HG02623 (cell line): ENCODE measurements around the gene SDC4.
A peak's percentile ranks its signal among the peaks of the same experiment; 100 is the strongest.

ENCODE experiments used
- ATAC-seq: cut with Tn5 transposase; IDR thresholded peaks from one replicate; pipeline ENCODE4 v1.9.1; 2021; ENCODE audit warnings: moderate library complexity; ENCODE audit not compliant: unreplicated experiment

Gene SDC4, protein sequence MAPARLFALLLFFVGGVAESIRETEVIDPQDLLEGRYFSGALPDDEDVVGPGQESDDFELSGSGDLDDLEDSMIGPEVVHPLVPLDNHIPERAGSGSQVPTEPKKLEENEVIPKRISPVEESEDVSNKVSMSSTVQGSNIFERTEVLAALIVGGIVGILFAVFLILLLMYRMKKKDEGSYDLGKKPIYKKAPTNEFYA

DNA sequence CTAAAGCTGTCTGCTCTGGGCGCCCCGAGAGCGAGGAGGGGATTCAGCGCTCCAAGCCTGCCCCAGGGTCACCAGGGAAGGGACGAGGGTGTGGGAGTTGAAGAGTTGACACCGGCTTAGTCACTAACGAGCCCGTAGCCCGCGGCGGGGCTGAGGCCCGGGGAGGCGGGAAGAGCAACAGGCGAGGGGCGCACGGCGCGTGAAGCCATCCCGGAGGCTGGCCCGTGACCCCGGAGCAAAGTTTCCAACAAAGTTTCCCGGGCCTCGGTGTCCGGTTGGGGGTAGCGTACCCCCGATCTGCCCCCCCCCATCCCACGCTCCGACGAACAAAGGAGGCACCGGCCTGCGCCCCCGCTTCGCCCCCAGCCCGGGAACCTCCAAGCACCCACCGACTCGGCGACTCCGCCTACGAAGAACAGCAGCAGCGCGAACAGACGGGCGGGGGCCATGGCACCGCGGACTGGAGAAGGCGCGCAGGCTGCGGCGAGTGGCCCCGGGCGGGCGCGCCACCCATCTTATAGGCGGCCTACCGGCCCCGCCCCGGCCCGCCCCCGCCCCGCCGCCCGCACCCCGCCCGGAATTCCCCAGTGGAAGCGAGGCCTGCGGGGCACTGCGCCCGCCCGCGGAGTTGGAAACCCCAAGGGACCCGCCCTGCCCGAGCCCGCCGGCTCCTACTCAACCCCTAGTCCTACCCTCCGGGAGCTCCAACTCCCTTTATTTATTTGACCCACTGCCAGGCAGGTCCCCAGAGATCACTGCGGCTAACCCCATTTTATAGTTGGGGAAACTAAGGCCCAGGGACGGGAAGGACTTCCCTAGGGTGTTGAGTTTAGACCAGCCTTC is at the start of gene SDC4:
Gene SDC4 (minus strand): TSS at position 489 of the 843 bp plus-strand sequence. CDS start 40 bp downstream, at position 449.
- ATAC-seq, result no peak

DNA sequence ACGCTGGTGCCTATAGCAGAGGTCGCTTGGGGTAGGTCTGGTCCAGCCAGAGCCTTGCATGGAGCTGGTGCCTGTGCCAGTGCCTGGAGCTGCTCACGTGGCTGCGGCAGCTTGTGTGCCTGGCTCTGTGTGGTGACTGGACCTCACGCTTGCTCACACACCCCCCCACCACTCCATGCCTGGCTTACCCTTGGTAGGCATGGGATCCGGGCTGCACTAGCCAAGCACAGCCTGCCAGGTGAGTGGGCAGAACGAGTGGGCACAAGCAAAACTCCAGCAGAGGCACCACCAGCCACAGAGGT is 46.8 kb upstream of the SDC4 start:
- ATAC-seq, result no peak

GRCh38 chr20:45394221-45395113 is 46.2 kb upstream of the SDC4 start:
- ATAC-seq, result no peak

DNA sequence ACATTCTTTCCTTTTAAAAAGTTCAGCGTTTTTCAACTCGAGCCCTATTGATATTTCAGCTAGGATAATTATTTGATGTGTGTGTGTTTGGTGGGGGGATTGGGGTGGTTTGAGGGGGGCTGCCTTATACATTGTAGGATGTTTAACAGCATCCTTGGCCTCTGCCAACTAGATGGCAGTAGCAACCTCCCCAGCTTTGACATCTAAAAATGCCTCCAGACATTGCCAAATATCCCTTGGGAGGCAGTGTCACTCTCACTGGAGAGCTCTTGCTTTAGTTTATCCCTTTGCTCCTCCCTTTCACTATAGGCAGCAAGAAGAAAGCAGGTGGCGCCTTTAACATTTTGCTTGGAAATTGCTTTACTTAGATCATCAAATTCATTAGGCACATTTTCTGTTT is 44.5 kb upstream of the SDC4 start:
- ATAC-seq, result no peak

GRCh38 chr20:45391559-45391958 is 43.3 kb upstream of the SDC4 start:
- no peak for ATAC-seq

- no peak for ATAC-seq
Observed at GRCh38 chr20:45390931-45391330, 42.7 kb upstream of the SDC4 start.

DNA sequence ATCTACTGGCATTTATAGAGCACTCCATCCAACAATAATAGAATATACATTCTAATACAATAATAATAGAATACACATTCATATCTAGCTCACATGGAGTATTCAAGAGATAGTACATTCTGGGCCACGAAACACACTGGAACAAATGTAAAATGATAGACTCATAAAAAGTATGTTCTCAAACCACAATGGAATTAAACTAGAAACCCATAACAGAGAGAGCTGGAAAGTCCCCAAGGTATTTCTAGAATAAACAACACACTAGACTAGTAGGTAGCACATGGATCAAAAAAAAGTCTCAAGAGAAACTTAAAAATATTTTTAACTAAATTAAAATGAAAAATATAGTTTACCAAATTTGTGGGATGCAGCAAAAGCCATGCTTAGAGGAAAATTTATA is 39.0 kb upstream of the SDC4 start:
- no peak for ATAC-seq

DNA sequence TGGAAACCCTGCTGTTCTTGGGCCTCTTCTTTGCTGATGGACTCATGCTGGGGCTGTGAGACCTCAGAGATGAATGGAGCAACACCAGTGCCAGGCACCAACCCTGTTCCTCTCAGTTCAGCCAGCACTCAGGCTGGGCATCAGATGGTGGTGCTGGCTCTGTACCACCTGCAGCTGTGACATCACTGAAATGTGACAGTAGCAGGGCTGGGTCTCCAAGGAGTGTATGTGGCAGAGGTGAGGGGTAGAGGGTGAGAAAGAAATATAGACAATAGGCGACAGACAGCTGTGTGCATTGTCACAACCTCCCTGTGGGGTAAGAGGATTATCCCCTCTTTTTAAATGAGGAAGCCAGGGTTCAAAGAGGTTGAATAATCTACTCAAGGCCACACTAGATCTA is 30.0 kb upstream of the SDC4 start, which contains the start of gene TP53TG5:
Gene TP53TG5 (minus strand): TSS at position 135 of the 400 bp plus-strand sequence. CDS start 89 bp downstream, at position 46.
- no peak for ATAC-seq

- no peak for ATAC-seq
Observed at GRCh38 chr20:45377269-45377668, 29.0 kb upstream of the SDC4 start.

DNA sequence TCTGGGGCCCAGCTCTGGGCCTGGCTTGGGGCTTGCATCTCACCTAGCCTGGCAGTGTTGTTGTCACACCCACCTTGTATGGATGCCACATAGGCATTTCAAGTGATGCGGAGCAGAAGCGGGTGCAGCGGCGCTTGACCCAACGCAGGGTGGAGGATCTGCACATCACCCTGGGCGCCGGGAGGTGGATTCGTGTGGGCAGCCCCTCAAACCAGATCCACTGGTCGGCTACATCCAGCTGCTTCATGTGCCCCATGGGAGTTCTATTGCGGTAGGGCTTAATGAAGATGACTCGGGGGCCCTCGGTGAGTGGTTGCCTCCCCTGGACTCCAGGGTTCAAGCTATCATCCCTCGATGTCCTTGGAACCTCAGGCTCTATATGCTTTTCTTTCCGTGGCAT is 26.7 kb upstream of the SDC4 start:
- ATAC-seq, result no peak

- no peak for ATAC-seq
Observed at GRCh38 chr20:45374101-45374467, 25.9 kb upstream of the SDC4 start.

DNA sequence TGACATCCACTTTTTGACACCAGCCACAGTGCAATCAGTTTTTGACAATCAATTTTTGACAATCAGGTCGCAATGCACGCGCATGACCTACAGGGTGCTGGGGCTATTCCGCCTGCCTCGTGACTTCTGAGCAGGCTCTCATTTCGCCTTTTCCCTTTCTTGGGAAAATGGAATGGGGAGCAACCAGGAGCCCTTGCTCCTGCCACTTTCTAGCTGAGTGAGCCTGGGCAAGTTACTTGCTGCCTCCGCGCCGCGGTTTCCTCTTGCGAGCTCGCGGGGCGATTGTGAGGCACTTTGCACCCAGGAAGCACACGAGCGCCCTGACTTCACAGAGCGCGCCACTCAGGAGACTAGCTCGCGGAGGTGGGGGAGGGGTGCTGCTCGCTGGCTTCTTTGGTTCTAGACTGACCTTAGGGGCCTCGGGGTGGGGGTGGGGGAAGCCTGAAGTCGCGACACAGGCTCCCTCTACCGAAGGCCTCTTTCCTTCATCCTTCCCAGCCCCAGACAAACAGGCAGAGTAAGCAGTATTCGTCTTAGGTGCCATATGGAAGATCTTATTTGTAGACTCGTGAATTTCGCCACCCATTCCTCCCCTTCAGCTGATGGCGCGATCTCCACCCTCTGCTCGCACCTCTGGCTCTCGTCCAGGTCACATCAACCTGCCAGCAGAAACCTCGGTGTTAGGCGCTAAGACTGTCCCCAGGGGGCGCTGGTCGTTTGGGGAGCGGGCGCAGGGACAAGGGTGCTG is 25.3 kb upstream of the SDC4 start:
- ATAC-seq, result peak; percentile 62

DNA sequence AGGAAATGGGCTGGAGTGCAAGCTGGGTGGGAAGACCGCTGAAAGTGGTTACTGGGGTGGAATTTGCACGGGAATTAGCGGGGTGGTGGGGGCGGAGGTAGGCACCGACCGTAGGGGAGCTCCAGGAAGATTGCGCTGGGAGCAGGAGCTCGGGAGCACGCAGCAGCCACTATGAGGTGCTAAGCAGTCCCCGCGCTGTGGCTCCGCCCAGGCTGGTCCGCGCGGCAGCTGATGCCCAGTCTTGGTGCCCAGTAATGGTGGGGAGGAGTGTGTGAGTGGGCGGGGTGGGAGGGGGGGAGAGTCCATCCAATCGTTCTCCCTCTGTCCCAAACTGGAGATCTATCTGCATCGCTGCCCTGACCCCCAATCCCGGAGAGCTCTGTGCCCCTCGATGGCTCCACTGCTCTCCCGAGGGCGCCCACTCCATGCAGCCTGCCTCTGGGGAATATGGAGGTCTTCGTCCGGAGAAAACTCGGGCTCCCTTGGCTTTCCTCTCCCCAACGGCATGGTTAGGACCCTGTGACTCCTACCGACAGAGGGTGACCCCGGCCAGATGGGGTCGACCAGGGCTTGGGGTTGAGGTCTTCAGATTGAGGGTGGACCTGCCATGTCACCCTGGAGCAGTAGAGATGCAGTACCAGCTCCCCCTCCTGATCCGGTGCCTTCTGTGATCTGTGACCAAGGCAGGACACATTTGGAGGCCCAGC is 24.6 kb upstream of the SDC4 start:
- no peak for ATAC-seq

DNA sequence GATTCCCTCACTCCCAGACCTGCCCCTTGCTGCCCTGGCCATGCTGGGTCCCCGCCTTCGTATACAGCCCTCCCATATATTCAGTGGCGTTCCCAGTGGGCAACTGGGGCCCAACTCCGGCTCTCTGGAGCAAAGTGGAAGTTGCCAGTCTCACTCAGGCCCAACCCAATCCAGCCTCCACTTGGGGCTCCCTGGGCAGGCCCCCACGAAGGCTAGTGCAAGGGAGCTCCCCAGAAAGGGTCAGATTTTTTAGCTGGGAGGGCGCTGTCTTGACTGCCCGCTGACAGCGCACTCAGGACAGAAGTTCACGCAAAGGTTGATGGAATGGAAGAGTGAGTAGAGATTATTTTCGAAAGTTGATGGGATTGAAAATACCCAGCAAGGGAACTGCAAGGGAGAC is 24.0 kb upstream of the SDC4 start:
- no peak for ATAC-seq

DNA sequence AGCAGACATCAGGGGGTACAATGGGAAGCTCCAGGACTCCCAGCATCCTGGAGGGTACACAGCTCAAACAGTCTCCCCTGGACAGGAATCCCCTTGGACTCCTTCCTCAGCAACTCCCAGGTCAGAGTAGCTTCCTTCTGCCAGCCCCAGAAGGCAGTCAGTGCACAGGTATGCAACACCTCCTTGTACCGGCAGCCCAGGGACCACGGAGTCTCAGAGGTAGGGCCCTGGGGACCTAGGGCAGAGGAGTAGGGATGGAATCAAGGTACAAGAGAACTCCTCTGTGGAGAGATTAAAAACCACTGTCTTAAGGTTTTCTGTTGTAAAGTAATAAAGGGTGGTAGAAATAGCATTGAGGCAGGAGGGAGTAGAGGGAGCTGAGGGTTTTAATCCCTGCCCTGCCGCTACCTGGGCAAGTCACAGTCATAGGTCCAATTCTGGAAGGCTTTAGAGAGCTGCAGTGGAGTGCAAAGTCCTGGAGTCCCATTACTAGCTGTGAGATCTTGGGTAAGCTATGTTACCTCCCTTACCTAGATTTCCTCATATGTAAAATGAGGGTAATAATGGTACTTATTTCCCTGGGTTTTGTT is 22.4 kb upstream of the SDC4 start:
- ATAC-seq, result no peak

GRCh38 chr20:45368221-45368980 is 20.2 kb upstream of the SDC4 start:
- ATAC-seq, result peak; percentile 77

DNA sequence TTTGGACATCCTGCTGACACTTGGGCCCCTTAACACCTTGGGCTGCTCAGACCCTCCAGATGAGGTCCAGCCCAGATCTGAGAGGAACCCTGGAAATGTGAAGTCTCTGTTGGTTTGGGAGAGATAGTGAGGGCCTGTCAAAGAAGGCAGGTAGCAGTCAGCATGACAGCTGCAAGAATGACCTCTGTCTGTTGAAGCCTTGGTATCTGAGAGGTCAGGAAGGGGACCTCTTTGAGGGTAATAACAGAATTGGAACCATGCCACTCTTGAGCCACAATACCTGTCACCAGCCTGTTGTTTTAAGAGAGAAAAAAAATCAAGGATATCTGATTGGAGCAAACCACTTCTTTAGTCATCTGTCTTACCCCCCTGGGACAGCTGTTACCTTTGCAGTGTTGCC is 18.9 kb upstream of the SDC4 start:
- ATAC-seq, result no peak

DNA sequence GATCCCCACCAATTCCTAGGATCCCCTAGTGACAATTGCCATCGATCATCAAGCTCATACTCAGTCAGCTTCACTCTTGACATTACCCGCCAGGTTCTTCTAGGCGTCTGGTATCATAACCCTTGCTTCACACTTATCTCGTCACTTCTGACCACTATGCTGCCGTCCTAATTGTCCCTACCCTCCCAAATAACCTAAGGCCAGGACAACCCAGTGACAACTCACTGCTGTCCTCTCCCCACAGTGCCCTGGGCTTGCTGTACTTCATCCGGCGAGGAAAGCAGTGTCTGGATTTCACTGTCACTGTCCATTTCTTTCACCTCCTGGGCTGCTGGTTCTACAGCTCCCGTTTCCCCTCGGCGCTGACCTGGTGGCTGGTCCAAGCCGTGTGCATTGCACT is 18.4 kb upstream of the SDC4 start:
- no peak for ATAC-seq

DNA sequence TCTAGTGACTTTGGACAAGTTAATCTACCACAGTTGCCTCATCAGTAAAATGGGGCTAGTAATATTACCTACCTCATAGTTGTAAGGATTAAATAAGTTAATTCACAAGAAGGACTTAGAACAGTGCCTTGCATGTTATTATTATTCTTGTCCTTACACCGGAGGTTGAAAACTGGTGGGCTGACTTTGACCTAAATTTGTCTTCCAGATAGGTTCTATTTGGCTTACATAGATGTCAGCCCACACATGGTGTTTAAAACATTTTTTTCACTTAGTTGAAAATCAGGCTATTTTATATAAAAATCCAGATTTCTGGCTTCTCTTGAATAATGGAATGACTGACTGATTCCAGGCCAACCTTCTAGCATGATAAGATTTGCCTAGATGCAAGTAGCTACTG is 18.0 kb upstream of the SDC4 start:
- ATAC-seq, result no peak
